Muscle of leg (tissue), 11 donors: ENCODE data around the gene PLEKHJ1. TPM values are rescaled to one million over a fixed set of nuclear protein-coding genes. Genes with fewer than 3 reads are reported as not detected.

Source experiments
- DNase-seq: peaks from one replicate; pipeline ENCODE4 v3.0.0; 2013
- H3K27ac ChIP-seq: one replicate; pipeline ENCODE4 v1.5.1; 2013; ENCODE audit warnings: mild to moderate bottlenecking, low read length, control low read depth
- H3K27me3 ChIP-seq: one replicate; pipeline ENCODE4 v1.6.1; 2013; ENCODE audit warnings: low read length; ENCODE audit not compliant: control insufficient read depth, insufficient read depth
- H3K36me3 ChIP-seq: one replicate; pipeline ENCODE4 v1.6.1; 2013; ENCODE audit warnings: low read length; ENCODE audit not compliant: control insufficient read depth, insufficient read depth
- H3K4me1 ChIP-seq: one replicate; pipeline ENCODE4 v1.6.1; 2013; ENCODE audit warnings: low read length; ENCODE audit not compliant: control insufficient read depth, insufficient read depth
- H3K4me3 ChIP-seq: one replicate; pipeline ENCODE4 v1.5.1; 2013; ENCODE audit warnings: low read length, control low read depth
- H3K9me3 ChIP-seq: replicated peaks from 2 replicates; pipeline ENCODE4 v1.6.1; 2013; ENCODE audit warnings: low read depth, low read length; ENCODE audit not compliant: control insufficient read depth
- WGBS: methylation state at CpG from one replicate; pipeline ENCODE4 v1.1.5; 2013; ENCODE audit warnings: missing lambda C conversion rate; ENCODE audit not compliant: insufficient coverage; 5-methylcytosine and 5-hydroxymethylcytosine counted together
- polyA plus RNA-seq, 8 donors: library from polyadenylated mRNA; unstranded; fragments of 120-200 nt; gene quantifications; one replicate each; pipeline versions ENCODE4 v1.2.1 to v1.2.3, GENCODE V29; 2013; ENCODE audit warnings: inconsistent platforms in 1 of 8, low replicate concordance in 1 of 8; ENCODE audit not compliant: insufficient read length in 8 of 8, insufficient read depth in 1 of 8
- total RNA-seq: library from RNA; stranded (reverse); fragments of 120-200 nt; gene quantifications from one replicate; pipeline ENCODE4 v1.2.4, GENCODE V29; 2013

Gene PLEKHJ1
- total and polyA plus RNA-seq, 9 donors: 70.6 to 89.4 (median 74.9) TPM

DNA sequence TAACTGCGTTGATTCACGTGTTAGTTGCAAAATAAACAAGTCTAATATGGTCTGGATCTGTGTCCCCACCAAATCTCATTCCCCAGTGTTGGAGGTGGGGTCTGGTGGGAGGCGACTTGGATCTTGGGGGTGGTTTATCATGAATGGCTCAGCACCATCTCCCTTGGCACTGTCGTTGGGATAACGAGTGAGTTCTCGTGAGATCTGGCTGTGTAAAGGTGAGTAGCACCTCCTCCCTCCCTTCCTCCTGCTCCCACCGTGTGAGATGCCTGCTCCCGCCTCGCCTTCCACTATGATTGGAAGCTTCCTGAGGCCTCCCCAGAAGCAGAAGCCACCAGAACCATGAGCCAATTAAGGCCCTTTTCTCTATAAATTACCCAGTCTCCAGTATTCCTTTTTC, 41.0 kb upstream of the PLEKHJ1 start:
- WGBS: 63% methylated on average over 3 of the region's 9 CpGs
- no peak overlapping the region for H3K4me3 ChIP-seq

DNA sequence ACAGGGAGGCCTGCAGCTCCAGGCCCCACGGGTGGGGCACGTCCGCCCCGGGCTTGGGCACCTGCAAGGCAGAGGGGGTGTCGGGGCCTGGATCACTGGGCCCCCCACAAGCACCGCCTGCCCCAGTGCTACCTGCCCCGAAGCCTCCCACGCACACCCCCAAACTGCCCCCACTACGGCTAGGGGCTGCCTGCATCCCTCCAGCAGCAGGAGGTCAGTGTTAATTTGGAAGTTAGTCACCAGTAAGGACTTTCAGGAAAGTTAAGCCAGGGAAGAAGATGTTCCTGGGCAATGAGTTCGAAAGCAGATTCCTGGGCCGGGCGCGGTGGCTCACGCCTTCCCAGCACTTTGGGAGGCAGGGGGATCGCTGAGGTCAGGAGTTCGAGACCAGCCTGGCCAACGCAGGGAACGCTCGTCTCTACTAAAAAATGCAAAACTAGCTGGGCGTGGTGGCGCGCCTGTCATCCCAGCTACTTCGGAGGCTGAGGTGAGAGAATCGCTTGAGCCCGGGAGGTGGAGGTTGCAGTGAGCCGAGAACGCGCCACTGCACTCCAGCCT, 40.4 kb upstream of the PLEKHJ1 start:
- Histone ChIP-seq H3K27ac (no peak overlapping the region), H3K36me3 (peaks cover 19% of the 10 kb centered on the region), H3K9me3 (no peaks in the 10 kb centered on the region), H3K4me1 (peaks cover 42% of the 10 kb centered on the region), H3K27me3 (peaks cover 2% of the 10 kb centered on the region), H3K4me3 (no peak overlapping the region)
- 82% methylated on average over 19 of the region's 28 CpGs for WGBS
- DNase-seq: no peak

More for the DNA sequence above, 41.0 kb upstream of the PLEKHJ1 start:
- Histone ChIP-seq H3K36me3 (peaks cover 14% of the 10 kb centered on the region), H3K9me3 (no peaks in the 10 kb centered on the region), H3K27me3 (peaks cover 8% of the 10 kb centered on the region), H3K27ac (no peak overlapping the region), H3K4me1 (peaks cover 43% of the 10 kb centered on the region)
- DNase-seq: no peak

DNA sequence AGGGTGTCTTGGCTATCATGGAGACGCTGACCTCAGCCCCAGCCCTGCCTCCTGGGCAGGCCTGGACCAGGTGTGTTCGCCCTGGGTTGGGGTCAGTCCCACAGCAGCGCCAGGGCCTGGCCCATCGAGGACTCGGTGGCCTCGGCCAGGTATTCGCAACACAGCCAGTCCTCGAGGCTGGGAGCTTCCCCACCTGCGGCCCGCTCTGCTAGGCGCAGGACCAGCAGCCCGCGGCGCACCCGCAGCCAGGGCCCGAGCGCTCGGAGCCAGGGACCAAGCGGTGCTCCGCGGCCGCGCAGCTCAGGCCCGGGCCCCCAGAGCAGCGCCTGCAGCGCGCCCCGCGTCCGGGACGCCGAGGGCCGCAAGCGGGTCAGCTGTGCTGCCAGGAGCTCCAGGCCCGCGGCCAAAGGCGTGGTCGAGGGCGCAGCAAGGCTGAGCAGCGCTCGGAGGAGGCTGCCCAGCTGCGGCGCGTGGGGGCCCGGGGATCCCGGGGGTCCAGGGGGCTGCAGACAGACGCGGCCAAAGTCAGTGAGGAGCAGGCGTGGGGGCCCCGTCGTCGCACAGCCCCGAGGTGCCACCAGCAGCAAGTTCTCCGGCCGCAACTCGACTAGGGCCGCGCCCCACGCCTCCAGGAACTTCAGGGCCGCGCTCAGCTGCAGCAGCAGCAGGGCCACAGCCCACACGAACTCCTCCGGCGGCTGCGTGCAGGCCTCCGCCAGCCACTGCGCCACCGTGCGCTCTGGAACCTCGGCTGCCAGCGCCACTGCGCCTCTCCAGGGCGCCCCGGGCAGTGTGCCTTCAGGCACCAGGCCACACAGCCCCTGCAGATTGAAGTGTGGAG, 39.7 kb upstream of the PLEKHJ1 start:
- DNase-seq: peak; percentile 58
- Histone ChIP-seq H3K27me3 (peaks cover 2% of the 10 kb centered on the region), H3K9me3 (no peaks in the 10 kb centered on the region), H3K4me1 (peaks cover 48% of the 10 kb centered on the region), H3K27ac (no peak overlapping the region), H3K4me3 (no peak overlapping the region), H3K36me3 (peaks cover 24% of the 10 kb centered on the region)
- WGBS: 48% methylated on average over 74 of the region's 74 CpGs

DNA sequence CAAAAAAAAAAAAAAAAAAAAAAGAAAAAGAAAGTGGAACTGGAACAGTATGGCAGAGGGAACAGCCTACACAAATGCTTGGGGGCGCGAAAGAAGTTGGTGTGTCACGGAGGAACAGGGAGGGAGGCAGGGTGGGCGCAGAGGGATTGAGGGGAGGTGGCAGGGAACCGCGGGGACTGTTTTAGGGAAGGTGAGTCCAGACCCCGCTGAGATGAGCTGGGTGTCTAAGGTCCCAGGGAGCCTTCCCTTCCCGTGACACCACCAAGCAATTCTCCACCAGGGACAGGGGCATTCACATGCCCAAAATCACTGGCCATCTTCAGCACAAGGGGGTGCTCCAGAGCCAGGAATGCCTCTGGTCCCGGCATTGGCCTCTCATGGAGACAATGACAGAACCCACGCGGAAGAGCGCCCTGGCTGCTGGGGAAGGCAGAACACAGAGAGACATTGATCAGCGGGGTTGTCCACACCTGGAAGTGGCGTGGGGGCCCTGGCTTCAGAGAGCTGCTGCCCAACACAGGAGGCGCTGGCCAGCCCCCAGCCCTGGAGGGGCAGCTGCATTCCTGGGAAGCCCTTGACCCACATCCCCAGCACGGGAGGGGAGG, 38.9 kb upstream of the PLEKHJ1 start:
- Histone ChIP-seq H3K4me1 (peaks cover 48% of the 10 kb centered on the region), H3K4me3 (no peak overlapping the region), H3K27me3 (no peaks in the 10 kb centered on the region), H3K27ac (no peak overlapping the region), H3K36me3 (peaks cover 24% of the 10 kb centered on the region), H3K9me3 (no peaks in the 10 kb centered on the region)
- peak; percentile 77 for DNase-seq
- WGBS: 45% methylated on average over 13 of the region's 16 CpGs

DNA sequence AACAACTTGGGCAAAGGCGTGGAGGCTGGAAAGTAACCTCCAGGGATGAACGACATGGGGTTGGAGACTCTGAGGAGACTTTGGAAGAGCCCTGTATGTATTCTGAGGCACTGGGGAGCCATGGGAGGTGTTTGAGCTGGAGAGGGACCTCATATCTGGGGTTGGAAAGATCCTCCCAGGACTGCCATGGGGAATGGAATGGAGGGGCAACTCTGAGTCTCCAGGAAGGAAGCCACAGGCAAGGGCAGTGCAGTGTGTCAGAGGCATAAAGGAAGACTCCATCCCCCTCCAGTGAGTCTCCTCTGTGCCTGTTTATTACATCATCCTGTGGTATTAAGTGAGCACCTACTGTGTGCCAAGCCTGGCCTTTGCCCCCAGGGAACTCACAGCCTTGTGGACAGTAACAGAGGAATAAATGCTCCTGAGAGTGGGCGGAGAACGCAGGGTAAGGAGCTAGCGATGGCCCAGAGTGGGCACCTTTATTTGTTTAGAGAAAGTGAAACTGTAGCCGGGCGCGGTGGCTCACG, 38.1 kb upstream of the PLEKHJ1 start:
- peak; percentile 13 for DNase-seq
- no peaks in the 10 kb centered on the region for H3K9me3 ChIP-seq
- H3K4me3 ChIP-seq: no peak overlapping the region
- peak overlapping the region; percentile 48 for H3K27ac ChIP-seq
- H3K27me3 ChIP-seq: no peaks in the 10 kb centered on the region
- peaks cover 24% of the 10 kb centered on the region for H3K36me3 ChIP-seq
- WGBS: 84% methylated on average over 5 of the region's 9 CpGs
- peaks cover 48% of the 10 kb centered on the region for H3K4me1 ChIP-seq

DNA sequence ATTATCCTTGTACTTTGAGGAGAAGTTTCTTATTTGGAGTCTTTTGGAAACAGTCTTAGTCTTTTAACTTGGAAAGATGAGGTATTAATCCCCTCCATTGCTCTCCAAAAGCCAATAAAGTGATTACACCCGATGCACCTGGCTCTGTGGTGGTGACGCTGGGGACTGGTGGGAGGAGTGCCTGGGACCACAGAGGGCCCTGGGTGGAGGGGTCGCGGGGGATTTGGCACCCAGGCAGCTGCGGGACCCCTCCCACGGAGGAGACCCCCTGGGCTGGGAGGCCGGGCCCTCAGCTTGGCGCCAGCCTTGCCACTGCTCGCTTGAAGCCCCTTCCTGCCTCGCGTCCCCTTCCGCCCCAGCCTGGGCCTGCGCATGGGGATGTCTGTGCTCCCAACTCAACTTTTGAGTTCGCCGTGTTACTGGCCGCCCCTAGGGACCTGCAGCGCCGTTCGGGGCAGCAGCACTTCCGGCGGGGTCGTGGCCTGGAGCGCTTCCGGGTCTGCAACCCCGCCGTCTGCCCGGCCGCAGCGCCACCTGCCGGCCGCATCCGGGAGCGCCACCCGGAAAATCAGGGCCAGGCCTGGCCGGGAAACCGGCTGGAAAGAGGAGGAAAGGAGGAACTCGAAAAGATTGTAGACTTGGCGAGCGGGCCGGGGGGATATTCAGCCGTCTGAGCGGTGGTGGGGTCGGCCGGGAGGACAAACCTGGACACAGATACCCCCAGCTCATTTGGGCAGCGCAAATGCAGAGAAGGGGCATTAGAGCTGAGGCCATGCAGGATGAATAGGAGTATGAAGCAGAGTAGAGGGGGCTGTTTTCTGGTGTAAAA, 37.4 kb upstream of the PLEKHJ1 start:
- 8% methylated on average over 41 of the region's 45 CpGs for WGBS
- H3K27ac ChIP-seq: peak overlapping the region; percentile 83
- DNase-seq: peak; percentile 80
- peaks cover 24% of the 10 kb centered on the region for H3K36me3 ChIP-seq
- H3K4me1 ChIP-seq: peaks cover 48% of the 10 kb centered on the region
- no peaks in the 10 kb centered on the region for H3K27me3 ChIP-seq
- no peaks in the 10 kb centered on the region for H3K9me3 ChIP-seq
- no peak overlapping the region for H3K4me3 ChIP-seq

DNA sequence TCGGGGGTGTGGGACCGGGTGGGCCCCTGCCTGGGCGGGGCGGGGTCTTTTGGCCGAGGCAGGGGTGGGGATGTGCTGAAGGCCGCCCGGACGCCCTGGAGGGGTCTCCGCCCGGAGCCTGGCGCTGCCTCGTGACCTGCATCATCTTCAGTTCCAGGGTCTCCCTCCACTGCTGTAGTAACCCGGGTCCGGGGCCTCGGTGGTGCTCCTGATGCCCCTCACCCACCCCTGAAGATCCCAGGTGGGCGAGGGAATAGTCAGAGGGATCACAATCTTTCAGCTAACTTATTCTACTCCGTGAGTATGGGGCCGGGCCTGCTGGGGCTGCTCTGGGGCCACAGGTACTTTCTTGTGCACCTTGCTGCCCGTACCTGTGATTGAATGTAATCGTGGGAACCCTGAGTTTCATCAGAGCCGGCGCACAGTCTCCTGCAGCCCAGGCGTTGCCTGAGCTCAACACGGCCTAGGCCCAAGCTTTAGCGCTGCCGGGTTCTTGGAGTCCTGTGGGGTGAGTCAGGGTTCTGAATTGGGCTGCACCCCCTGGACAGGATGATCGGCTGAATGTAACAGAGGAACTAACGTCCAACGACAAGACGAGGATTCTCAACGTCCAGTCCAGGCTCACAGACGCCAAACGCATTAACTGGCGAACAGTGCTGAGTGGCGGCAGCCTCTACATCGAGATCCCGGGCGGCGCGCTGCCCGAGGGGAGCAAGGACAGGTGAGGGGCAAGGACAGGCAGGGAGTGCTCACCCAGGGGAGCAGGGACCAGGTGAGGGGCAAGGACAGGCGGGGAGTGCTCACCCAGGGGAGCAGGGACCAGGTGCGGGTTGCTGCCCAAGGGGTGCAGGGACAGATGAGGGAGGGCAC, 35.3 kb upstream of the PLEKHJ1 start:
- peak overlapping the region; percentile 100 for H3K4me3 ChIP-seq
- peak overlapping the region; percentile 90 for H3K27ac ChIP-seq
- 29% methylated on average over 34 of the region's 43 CpGs for WGBS
- peak; percentile 43 for DNase-seq
- H3K4me1 ChIP-seq: peaks cover 54% of the 10 kb centered on the region
- no peaks in the 10 kb centered on the region for H3K27me3 ChIP-seq
- no peaks in the 10 kb centered on the region for H3K9me3 ChIP-seq
- peaks cover 24% of the 10 kb centered on the region for H3K36me3 ChIP-seq

DNA sequence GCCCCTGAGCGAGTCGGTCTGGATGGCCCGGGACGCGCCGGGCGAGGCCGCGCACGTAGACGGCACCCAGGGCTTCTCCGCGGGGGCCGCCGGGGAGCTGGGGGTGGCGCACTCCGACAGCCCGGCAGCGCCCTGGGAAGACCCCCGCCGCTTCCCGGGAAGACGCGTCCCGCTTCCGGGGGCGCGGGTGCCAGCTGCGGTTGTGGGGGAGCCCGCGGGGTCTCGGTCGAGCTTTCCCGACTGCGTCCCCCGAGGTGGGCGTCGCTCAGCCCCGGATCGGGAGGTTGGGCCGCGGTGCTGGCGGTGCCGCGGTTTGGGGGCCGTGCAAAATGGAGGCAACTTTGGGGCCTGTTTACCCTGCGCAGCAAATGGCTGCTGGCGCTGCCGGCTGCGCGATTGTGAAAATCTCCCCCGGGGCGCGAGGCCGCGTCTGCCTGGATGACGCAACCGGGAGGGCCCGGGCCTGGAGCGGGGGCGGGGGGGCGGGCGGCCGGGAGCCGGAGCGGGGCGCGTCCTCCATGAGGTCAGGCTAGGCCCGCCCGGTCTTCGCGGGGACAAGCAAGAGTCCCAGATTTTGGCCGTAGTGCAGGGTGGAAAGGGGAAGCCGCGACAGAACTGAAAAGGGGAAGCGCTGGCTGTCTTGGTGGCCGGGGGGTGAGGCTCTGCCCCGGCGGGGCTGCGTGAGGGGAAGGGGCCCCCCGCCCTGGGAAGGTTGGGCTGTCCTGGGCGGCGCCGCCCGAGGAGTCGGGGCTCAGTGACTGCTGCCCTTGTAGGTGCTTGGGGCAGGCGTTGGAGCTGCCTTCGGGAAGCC, 34.5 kb upstream of the PLEKHJ1 start:
- Histone ChIP-seq H3K36me3 (peaks cover 24% of the 10 kb centered on the region), H3K4me1 (peaks cover 50% of the 10 kb centered on the region), H3K27me3 (no peaks in the 10 kb centered on the region), H3K9me3 (no peaks in the 10 kb centered on the region), H3K4me3 (peak overlapping the region; percentile 100), H3K27ac (peak overlapping the region; percentile 97)
- DNase-seq: peak; percentile 94
- WGBS: under 1% methylated on average over 85 of the region's 88 CpGs

DNA sequence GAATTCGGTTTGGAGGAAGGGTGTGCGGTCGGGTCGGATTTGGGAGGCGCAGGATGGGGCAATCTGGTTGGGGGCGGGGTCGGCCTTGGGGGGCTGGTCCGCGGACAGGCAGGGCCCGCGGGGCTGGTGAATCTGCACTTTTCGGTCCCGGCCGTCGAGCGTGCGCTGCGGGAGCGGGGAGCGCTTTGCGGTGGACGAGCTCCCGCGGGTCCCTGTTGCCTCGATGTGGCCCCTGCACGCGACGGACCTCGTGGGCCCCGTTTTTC, 34.0 kb upstream of the PLEKHJ1 start:
- DNase-seq: peak; percentile 42
- peak overlapping the region; percentile 100 for H3K4me3 ChIP-seq
- WGBS: under 1% methylated on average over 28 of the region's 30 CpGs

More for the DNA sequence above, 34.0 kb upstream of the PLEKHJ1 start:
- Histone ChIP-seq H3K36me3 (peaks cover 24% of the 10 kb centered on the region), H3K27me3 (no peaks in the 10 kb centered on the region), H3K27ac (peak overlapping the region; percentile 97), H3K9me3 (no peaks in the 10 kb centered on the region), H3K4me1 (peaks cover 45% of the 10 kb centered on the region)
